Liver (tissue), 9 donors: ENCODE results near the gene UMODL1. TPM values are rescaled to one million over a fixed set of nuclear protein-coding genes. Genes with fewer than 3 reads are reported as not detected.

Experiments used
- DNase-seq: peaks from one replicate; pipeline ENCODE4 v3.0.0-alpha.2; 2017; ENCODE audit warnings: low spot score
- H3K27ac ChIP-seq, 2 donors: one replicate each; pipeline ENCODE4 v1.7.0; 2013; ENCODE audit warnings: inconsistent platforms in 2 of 2, low read length in 2 of 2, control low read depth in 1 of 2, low read depth in 1 of 2, mild to moderate bottlenecking in 1 of 2
- H3K27me3 ChIP-seq, 4 donors: one replicate each; pipeline versions ENCODE4 v1.6.1 to v1.7.0; 2013; ENCODE audit warnings: low read length in 3 of 4, inconsistent platforms in 1 of 4, mild to moderate bottlenecking in 1 of 4, moderate library complexity in 1 of 4; ENCODE audit not compliant: control insufficient read depth in 4 of 4, insufficient read depth in 4 of 4
- H3K36me3 ChIP-seq, 4 donors: one replicate each; pipeline versions ENCODE4 v1.6.1 to v1.7.0; 2013; ENCODE audit warnings: low read length in 3 of 4, mild to moderate bottlenecking in 3 of 4, low read depth in 1 of 4, moderate library complexity in 1 of 4; ENCODE audit not compliant: control insufficient read depth in 4 of 4, insufficient read depth in 3 of 4
- H3K4me1 ChIP-seq, 4 donors: one replicate each; pipeline versions ENCODE4 v1.6.1 to v1.7.0; 2013; ENCODE audit warnings: low read length in 3 of 4, mild to moderate bottlenecking in 3 of 4, moderate library complexity in 1 of 4; ENCODE audit not compliant: control insufficient read depth in 4 of 4, insufficient read depth in 4 of 4
- H3K4me3 ChIP-seq, 3 donors: one replicate each; pipeline versions ENCODE4 v1.6.1 to v1.7.0; 2013; ENCODE audit warnings: low read length in 3 of 3, control low read depth in 1 of 3, low read depth in 1 of 3, mild to moderate bottlenecking in 1 of 3
- H3K9ac ChIP-seq, 2 donors: one replicate each; pipeline ENCODE4 v1.7.0; 2013; ENCODE audit warnings: low read length in 2 of 2, mild to moderate bottlenecking in 2 of 2, moderate library complexity in 2 of 2, control low read depth in 1 of 2, low read depth in 1 of 2
- H3K9me3 ChIP-seq, 4 donors: one replicate each; pipeline versions ENCODE4 v1.6.1 to v1.7.0; 2013; ENCODE audit warnings: low read length in 3 of 4; ENCODE audit not compliant: control insufficient read depth in 4 of 4
- EGR1 ChIP-seq, 2 donors: IDR thresholded peaks; 2 replicates each; pipeline ENCODE4 v1.6.1; 2016 to 2018; ENCODE audit warnings: antibody characterized with exemption in 2 of 2, low read depth in 2 of 2
- FOXA1 ChIP-seq: IDR thresholded peaks from 2 replicates; pipeline ENCODE4 v1.6.1; 2016; ENCODE audit warnings: antibody characterized with exemption
- FOXA2 ChIP-seq: IDR thresholded peaks from 2 replicates; pipeline ENCODE4 v1.6.1; 2016; ENCODE audit warnings: antibody characterized with exemption
- GABPA ChIP-seq, 2 donors: IDR thresholded peaks in 1 of 2; conservative IDR thresholded peaks in 1 of 2; 2 replicates each; pipeline ENCODE4 v1.6.1; 2016; ENCODE audit warnings: antibody characterized with exemption in 2 of 2, mild to moderate bottlenecking in 1 of 2, moderate library complexity in 1 of 2
- HNF4A ChIP-seq, 2 donors: conservative IDR thresholded peaks; 2 replicates each; pipeline ENCODE4 v1.6.1; 2016; ENCODE audit warnings: antibody characterized with exemption in 2 of 2, mild to moderate bottlenecking in 2 of 2
- HNF4G ChIP-seq: IDR thresholded peaks from 2 replicates; pipeline ENCODE4 v1.6.1; 2016; ENCODE audit warnings: antibody characterized with exemption
- NR2F2 ChIP-seq: IDR thresholded peaks from 2 replicates; pipeline ENCODE4 v1.6.1; 2016; ENCODE audit warnings: antibody characterized with exemption
- RAD21 ChIP-seq, 2 donors: IDR thresholded peaks; 2 replicates each; pipeline ENCODE4 v1.6.1; 2016; ENCODE audit warnings: antibody characterized with exemption in 2 of 2, mild to moderate bottlenecking in 2 of 2
- RXRA ChIP-seq, 2 donors: IDR thresholded peaks; 2 replicates each; pipeline ENCODE4 v1.6.1; 2017 to 2018; ENCODE audit warnings: antibody characterized with exemption in 2 of 2, mild to moderate bottlenecking in 1 of 2
- SP1 ChIP-seq: IDR thresholded peaks from 2 replicates; pipeline ENCODE4 v1.6.1; 2018; ENCODE audit warnings: antibody characterized with exemption, mild to moderate bottlenecking
- TAF1 ChIP-seq: conservative IDR thresholded peaks from 2 replicates; pipeline ENCODE4 v1.6.1; 2016; ENCODE audit warnings: antibody characterized with exemption, mild to moderate bottlenecking
- YY1 ChIP-seq: IDR thresholded peaks from 2 replicates; pipeline ENCODE4 v1.6.1; 2016; ENCODE audit warnings: antibody characterized with exemption, mild to moderate bottlenecking
- WGBS: extraction: QIAGEN DNeasy Blood & Tissue Kit; methylation state at CpG from one replicate; pipeline ENCODE4 v1.1.7; 2013; 5-methylcytosine and 5-hydroxymethylcytosine counted together
- polyA plus RNA-seq, 2 donors: library from polyadenylated mRNA; stranded (reverse) in 1 of 2; unstranded in 1 of 2; fragments of 200-250 nt in 1 of 2; fragments of >200 nt in 1 of 2; fragmentation: Nextera tagmentation in 1 of 2; extraction: Ambion mirVana in 1 of 2; gene quantifications; one replicate each; pipeline versions ENCODE4 v1.2.1 to v1.2.3, GENCODE V29; 2013 to 2015
- total RNA-seq, 2 donors: library from RNA; depleted of rRNA; stranded (reverse); fragments of >200 nt; gene quantifications; one replicate each; pipeline ENCODE4 v1.2.3, GENCODE V29; 2014
- TF ChIP-seq, protein P1 (sequence below): fragments of 150-350 bp; IDR thresholded peaks from 2 replicates; pipeline ENCODE4 v1.5.1; 2017; ENCODE audit warnings: improper control_type of control experiment, low read depth, low read length; ENCODE audit not compliant: missing input control
- TF ChIP-seq, protein P2 (sequence below): IDR thresholded peaks from 2 replicates; pipeline ENCODE4 v1.6.1; 2016; ENCODE audit warnings: antibody characterized with exemption
- TF ChIP-seq, protein P3 (sequence below): IDR thresholded peaks from 2 replicates; pipeline ENCODE4 v1.6.1; 2016; ENCODE audit warnings: antibody characterized with exemption
- donor health status: healthy.
- donor health status: healthy.
- donor health status: healthy.
- donor health status: healthy.
- donor health status: healthy.

Gene UMODL1
- total and polyA plus RNA-seq, 4 donors, result 0.08 to 0.14 (median 0.08) TPM; not detected in 1

DNA sequence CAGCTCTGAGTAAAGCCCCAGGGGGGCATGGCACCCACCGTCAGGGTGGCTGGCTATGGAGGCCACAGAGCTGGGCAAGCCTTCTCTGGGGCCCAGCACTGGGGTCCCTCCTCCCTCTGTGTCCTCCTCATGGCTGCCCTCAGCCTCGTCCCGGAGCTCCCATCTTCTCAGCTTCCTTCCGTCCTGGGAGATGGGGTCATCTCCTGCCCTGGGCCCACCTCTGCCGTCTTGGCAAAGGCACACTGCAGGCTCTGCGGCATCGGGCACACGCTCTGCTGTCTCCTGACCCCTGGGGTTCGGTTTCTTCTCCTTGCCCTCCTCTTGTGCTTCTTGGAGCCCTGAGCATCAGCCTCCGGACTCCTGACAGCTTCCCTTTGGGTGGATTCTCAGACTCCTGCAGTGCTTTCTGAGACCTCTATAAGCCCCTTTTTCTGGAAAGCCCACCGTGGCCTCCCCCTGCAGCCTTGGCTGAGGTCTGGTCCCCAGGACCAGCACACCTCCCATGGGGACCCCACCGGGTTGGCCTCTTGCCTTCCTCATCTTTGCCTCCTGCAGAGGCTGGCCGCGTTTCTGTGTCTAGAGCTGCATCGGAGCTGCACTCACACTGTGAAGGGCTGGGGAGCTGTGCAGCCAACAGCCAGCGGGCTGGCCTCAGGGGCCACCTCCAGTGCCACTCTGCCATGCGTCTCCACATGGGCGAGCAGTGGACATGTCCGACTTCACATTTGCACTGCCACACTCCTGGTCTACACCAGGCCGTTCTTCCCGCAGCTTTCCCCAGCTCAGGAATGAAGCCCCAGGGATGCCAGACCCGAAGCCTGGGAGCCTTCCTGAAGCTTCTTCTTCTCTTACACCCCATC, 11.6 kb downstream of the UMODL1 start:
- H3K27me3 ChIP-seq, result peaks cover 0 to 5% (median 0%) of the 10 kb centered on the region in 4 donors
- no peak overlapping the region for H3K27ac ChIP-seq
- no peak for DNase-seq
- TF ChIP-seq GABPA (IDR thresholded peaks at IDR 0.05 in 1 of 2, conservative IDR thresholded peaks at IDR 0.05 in 1 of 2), result no peak
- TF ChIP-seq, protein P1, sequence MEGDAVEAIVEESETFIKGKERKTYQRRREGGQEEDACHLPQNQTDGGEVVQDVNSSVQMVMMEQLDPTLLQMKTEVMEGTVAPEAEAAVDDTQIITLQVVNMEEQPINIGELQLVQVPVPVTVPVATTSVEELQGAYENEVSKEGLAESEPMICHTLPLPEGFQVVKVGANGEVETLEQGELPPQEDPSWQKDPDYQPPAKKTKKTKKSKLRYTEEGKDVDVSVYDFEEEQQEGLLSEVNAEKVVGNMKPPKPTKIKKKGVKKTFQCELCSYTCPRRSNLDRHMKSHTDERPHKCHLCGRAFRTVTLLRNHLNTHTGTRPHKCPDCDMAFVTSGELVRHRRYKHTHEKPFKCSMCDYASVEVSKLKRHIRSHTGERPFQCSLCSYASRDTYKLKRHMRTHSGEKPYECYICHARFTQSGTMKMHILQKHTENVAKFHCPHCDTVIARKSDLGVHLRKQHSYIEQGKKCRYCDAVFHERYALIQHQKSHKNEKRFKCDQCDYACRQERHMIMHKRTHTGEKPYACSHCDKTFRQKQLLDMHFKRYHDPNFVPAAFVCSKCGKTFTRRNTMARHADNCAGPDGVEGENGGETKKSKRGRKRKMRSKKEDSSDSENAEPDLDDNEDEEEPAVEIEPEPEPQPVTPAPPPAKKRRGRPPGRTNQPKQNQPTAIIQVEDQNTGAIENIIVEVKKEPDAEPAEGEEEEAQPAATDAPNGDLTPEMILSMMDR, result no peak
- no peak for TF ChIP-seq EGR1 (IDR thresholded peaks at IDR 0.05; ENCODE audit: low read depth in 2 of 2)
- TF ChIP-seq TAF1, result no peak
- TF ChIP-seq FOXA2, result no peak
- H3K36me3 ChIP-seq, result no peaks in the 10 kb centered on the region
- WGBS, result 83% methylated on average over 22 of the region's 22 CpGs
- H3K9ac ChIP-seq, result no peak overlapping the region
- H3K9me3 ChIP-seq, result no peaks in the 10 kb centered on the region
- peaks cover 0 to 4% (median 0%) of the 10 kb centered on the region in 4 donors for H3K4me1 ChIP-seq
- no peak overlapping the region for H3K4me3 ChIP-seq

DNA sequence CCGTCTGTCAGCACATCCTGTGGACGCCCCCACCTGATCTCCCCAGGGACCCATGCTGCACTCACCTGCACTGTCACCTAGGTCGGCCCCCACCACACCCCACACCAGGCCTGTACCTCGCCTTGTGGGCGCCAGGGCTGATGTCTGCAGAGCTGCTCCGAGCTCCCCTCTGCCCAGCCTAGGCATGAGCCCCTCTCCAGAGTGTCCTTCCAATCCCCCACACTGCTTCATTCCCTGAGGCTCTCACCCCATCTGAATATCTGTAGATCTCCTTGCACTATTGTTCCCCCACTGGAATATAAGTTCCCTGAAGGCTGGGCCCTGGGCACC, 12.2 kb downstream of the UMODL1 start:
- 86% methylated on average over 6 of the region's 6 CpGs for WGBS
- peaks cover 0 to 4% (median 0%) of the 10 kb centered on the region in 4 donors for H3K4me1 ChIP-seq
- TF ChIP-seq, protein P2, sequence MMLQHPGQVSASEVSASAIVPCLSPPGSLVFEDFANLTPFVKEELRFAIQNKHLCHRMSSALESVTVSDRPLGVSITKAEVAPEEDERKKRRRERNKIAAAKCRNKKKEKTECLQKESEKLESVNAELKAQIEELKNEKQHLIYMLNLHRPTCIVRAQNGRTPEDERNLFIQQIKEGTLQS, result no peak
- TF ChIP-seq, protein P3, sequence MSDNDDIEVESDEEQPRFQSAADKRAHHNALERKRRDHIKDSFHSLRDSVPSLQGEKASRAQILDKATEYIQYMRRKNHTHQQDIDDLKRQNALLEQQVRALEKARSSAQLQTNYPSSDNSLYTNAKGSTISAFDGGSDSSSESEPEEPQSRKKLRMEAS, result no peak
- TF ChIP-seq HNF4G, result no peak
- TF ChIP-seq NR2F2, result no peak
- no peak for TF ChIP-seq EGR1 (IDR thresholded peaks at IDR 0.05; ENCODE audit: low read depth in 2 of 2)
- no peak for TF ChIP-seq FOXA2
- no peak for TF ChIP-seq RXRA (IDR thresholded peaks at IDR 0.05)
- TF ChIP-seq YY1, result no peak
- no peak for TF ChIP-seq FOXA1
- no peak for TF ChIP-seq RAD21 (IDR thresholded peaks at IDR 0.05)
- no peak for TF ChIP-seq SP1
- no peak for TF ChIP-seq HNF4A (conservative IDR thresholded peaks at IDR 0.05)
- TF ChIP-seq, protein P1, result no peak
- peaks cover 0 to 5% (median 0%) of the 10 kb centered on the region in 4 donors for H3K27me3 ChIP-seq
- no peak overlapping the region for H3K9ac ChIP-seq
- no peak overlapping the region for H3K27ac ChIP-seq
- H3K9me3 ChIP-seq, result no peaks in the 10 kb centered on the region
- no peak overlapping the region for H3K4me3 ChIP-seq
- DNase-seq, result no peak
- H3K36me3 ChIP-seq, result no peaks in the 10 kb centered on the region
